PFSK-1 (cell line): ENCODE results near the gene FGGY.

ENCODE experiments used
- FOXP2 ChIP-seq: optimal IDR thresholded peaks from 2 replicates; pipeline ENCODE3; 2011; ENCODE audit warnings: borderline replicate concordance, control low read depth, inconsistent platforms; ENCODE audit not compliant: insufficient read depth; ENCODE audit errors: extremely low read length, extremely low read depth
- POLR2AphosphoS5 ChIP-seq: IDR thresholded peaks from 2 replicates; pipeline ENCODE4 v1.6.1; 2012; ENCODE audit warnings: low read depth, mild to moderate bottlenecking, control low read depth, low read length, moderate library complexity
- SIN3A ChIP-seq: IDR thresholded peaks from 2 replicates; pipeline ENCODE4 v1.6.1; 2012; ENCODE audit warnings: mild to moderate bottlenecking, low read length, moderate library complexity, borderline replicate concordance; ENCODE audit not compliant: insufficient read depth
- TAF1 ChIP-seq: IDR thresholded peaks from 2 replicates; pipeline ENCODE4 v1.6.1; 2012; ENCODE audit warnings: low read length, control low read depth, borderline replicate concordance; ENCODE audit not compliant: insufficient read depth
- TF ChIP-seq, protein P1 (sequence below), 2 experiments: IDR thresholded peaks; 2 replicates each; pipeline versions ENCODE4 v1.6.1 to v1.8.0; 2011 to 2012; ENCODE audit warnings: low read depth in 2 of 2, low read length in 2 of 2, control low read depth in 1 of 2, inconsistent platforms in 1 of 2, mild to moderate bottlenecking in 1 of 2, moderate library complexity in 1 of 2; ENCODE audit not compliant: insufficient read depth in 1 of 2

FGGY gene

DNA sequence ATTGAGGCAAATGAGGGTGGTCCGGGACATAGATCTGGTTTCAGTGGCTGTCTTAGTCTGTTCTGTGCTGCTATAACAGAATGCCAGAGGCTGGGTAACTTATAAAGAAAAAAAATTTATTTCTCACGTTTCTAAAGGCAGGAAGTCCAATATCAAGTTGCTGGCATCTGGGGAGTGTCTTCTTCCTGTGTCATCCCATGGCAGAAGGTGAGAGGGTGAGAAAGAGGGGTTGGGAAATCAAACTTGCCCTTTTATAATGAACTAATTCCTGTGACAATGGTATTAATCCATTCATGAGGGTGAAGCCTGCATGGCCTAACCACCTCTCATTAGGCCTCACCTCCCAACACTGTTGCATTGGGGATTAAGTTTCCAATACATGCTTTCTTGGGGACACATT is 3.7 kb upstream of the FGGY start:
- TF ChIP-seq POLR2AphosphoS5 = no peak
- TF ChIP-seq FOXP2 = no peak
- TF ChIP-seq TAF1 = no peak
- TF ChIP-seq SIN3A = no peak
- TF ChIP-seq, protein P1, sequence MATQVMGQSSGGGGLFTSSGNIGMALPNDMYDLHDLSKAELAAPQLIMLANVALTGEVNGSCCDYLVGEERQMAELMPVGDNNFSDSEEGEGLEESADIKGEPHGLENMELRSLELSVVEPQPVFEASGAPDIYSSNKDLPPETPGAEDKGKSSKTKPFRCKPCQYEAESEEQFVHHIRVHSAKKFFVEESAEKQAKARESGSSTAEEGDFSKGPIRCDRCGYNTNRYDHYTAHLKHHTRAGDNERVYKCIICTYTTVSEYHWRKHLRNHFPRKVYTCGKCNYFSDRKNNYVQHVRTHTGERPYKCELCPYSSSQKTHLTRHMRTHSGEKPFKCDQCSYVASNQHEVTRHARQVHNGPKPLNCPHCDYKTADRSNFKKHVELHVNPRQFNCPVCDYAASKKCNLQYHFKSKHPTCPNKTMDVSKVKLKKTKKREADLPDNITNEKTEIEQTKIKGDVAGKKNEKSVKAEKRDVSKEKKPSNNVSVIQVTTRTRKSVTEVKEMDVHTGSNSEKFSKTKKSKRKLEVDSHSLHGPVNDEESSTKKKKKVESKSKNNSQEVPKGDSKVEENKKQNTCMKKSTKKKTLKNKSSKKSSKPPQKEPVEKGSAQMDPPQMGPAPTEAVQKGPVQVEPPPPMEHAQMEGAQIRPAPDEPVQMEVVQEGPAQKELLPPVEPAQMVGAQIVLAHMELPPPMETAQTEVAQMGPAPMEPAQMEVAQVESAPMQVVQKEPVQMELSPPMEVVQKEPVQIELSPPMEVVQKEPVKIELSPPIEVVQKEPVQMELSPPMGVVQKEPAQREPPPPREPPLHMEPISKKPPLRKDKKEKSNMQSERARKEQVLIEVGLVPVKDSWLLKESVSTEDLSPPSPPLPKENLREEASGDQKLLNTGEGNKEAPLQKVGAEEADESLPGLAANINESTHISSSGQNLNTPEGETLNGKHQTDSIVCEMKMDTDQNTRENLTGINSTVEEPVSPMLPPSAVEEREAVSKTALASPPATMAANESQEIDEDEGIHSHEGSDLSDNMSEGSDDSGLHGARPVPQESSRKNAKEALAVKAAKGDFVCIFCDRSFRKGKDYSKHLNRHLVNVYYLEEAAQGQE (IDR thresholded peaks at IDR 0.05; ENCODE audit: insufficient read depth in 1 of 2, low read depth in 2 of 2, low read length in 2 of 2) = no peak

DNA sequence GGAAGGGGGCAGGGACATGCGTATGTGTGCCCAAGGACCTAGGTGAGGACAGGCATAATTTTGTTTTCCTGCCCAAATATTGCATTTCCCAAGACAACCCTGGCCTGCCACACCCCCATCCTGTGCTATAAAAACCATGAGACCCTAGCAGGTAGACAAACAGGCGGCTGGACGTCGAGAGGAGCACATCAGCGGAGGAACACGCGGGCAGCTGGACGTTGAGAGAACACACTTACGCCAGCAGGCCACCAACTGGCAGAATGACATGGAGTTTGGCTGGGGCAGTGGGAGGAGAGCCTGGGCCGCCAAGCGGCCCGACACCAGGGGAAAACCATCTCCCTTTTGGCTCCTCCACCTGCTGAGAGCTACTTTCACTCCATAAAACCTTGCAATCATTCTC is 3.0 kb upstream of the FGGY start:
- TF ChIP-seq FOXP2 (no peak), SIN3A (no peak), POLR2AphosphoS5 (no peak), TAF1 (no peak)
- TF ChIP-seq, protein P1 (IDR thresholded peaks at IDR 0.05; ENCODE audit: insufficient read depth in 1 of 2, low read depth in 2 of 2, low read length in 2 of 2) = no peak

DNA sequence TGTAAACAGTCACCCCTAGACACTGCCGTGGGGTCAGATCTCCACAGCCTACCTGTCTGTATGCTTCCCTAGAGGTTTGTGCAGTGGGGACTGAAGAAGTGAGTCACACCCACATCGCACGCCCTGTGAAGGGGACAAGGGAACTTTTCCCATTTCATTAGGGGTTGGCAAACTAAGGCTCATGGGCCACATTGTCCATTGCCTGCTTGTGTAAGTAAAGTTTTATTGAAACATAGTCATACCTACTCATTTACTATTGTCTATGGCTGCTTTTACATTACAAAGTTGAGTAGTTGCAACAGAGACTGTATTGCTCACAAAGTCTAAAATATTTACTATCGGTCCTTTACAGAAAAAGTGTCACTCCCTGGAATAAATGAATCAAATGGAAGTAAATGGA is 2.5 kb upstream of the FGGY start:
- TF ChIP-seq TAF1 = no peak
- no peak for TF ChIP-seq SIN3A
- TF ChIP-seq, protein P1 (IDR thresholded peaks at IDR 0.05; ENCODE audit: insufficient read depth in 1 of 2, low read depth in 2 of 2, low read length in 2 of 2) = no peak
- TF ChIP-seq POLR2AphosphoS5 = no peak
- no peak for TF ChIP-seq FOXP2

DNA sequence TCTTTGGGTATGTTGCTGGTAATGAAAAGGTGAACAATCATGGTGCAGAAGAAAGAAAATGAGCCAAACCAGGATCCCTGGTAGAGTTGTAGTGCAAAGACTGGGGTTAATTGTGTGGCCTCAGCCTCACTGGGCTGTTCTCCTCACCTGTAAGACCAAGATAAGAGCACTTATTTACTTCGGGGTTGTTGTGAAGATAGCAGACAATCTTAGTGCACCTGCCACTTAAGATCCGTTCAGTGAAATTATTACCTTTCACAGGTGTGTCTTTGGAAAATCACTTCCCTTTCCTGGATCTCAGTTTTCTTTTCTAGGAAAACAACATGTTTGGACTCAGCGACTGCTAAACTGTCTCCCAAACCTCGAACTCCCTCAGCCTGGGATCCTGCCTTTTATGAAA is 1.3 kb upstream of the FGGY start:
- TF ChIP-seq SIN3A (no peak), POLR2AphosphoS5 (no peak), TAF1 (no peak), FOXP2 (no peak)
- TF ChIP-seq, protein P1 (IDR thresholded peaks at IDR 0.05; ENCODE audit: insufficient read depth in 1 of 2, low read depth in 2 of 2, low read length in 2 of 2) = no peak

DNA sequence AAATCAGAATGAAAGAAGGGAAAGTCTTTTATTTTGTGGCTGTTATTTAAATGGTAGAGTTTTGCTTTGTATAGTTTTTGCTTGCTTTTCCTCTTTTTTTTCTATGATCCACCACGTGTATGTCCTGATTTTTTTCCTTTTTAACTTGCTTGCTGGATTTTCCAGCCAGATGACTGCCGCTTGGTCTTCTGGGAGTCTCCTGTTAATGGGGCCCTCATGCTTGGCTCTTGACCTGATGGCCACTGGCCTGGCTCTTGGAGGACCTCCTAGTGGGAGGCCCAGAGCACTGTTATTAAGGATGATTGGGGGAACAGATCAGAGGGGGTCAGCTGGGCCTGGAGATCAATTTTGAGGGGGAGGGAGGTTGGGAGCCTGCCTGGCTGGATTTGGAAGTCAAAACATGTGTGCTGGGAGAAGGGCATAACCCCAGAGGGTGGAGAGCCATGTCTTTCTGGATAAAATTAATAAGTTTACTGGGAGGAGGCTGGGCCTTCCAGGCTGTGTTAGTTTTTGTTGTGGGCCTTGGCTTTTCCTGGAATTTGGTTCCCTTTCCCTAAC is 1.2 kb downstream of the FGGY start:
- TF ChIP-seq SIN3A = no peak
